Activated CD4-positive, alpha-beta T cell treated with anti-CD3 and anti-CD28 coated beads, Interleukin-2, amount 10 ng/mL, durations not matched to agents 24 days and 14 days (primary cell): ENCODE data around the gene GNB3. TPM values are rescaled to one million over a fixed set of nuclear protein-coding genes. Genes with fewer than 3 reads are reported as not detected.

Experiments
- DNase-seq: peaks from one replicate; pipeline ENCODE4 v3.0.0; 2022
- H3K27ac Mint-ChIP-seq: one replicate; pipeline ENCODE4 v1.8.0; 2022; ENCODE audit warnings: mild to moderate bottlenecking, mixed read lengths
- H3K27me3 Mint-ChIP-seq: one replicate; pipeline ENCODE4 v1.8.0; 2022; ENCODE audit warnings: mixed read lengths
- H3K36me3 Mint-ChIP-seq: one replicate; pipeline ENCODE4 v1.8.0; 2022; ENCODE audit warnings: low read depth, mild to moderate bottlenecking, mixed read lengths
- H3K4me1 Mint-ChIP-seq: one replicate; pipeline ENCODE4 v1.8.0; 2021; ENCODE audit warnings: mixed read lengths
- H3K4me3 Mint-ChIP-seq: one replicate; pipeline ENCODE4 v1.8.0; 2022; ENCODE audit warnings: mild to moderate bottlenecking, moderate library complexity, mixed read lengths
- H3K9me3 Mint-ChIP-seq: one replicate; pipeline ENCODE4 v1.8.0; 2021; ENCODE audit warnings: mixed read lengths
- intact Hi-C: fragments of 100-400 bp; cut with micrococcal nuclease; formaldehyde crosslinking; loops from one replicate; pipeline ENCODE4 v1.15.1; 2023
- total RNA-seq: library from RNA; stranded (reverse); gene quantifications from 2 replicates; pipeline ENCODE4 v1.2.3, GENCODE V29; 2022

The GNB3 gene
- total RNA-seq, 1 donor from 2014 or later = 1.7 TPM

DNA sequence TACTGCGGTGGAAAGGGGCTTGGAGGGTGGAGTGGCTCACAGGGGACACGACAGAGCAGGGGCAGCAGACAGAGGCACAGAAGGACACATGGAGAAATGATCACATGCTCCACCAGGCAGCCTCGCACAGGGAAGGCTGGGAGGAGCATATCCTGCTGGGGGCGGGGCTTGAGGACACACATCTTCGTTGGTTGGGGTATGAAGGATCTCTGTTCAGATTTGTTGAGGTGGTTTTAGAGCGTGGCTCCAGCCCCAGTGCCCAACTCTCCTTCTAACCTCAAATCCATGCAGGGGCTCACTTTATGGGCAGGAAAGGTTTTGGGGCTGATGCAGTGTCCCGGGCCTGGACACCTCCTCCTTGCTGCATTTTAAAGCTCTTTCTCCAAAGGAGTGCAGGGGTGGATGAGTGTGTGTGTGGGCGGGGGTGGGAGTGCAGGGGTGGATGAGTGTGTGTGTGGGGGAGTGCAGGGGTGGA lies 13.3 kb upstream of the GNB3 start:
- Mint-ChIP-seq H3K4me3 (peak overlapping the region; percentile 60), H3K9me3 (no peaks in the 10 kb centered on the region), H3K27me3 (peaks cover 58% of the 10 kb centered on the region), H3K4me1 (peaks cover 26% of the 10 kb centered on the region), H3K27ac (peak overlapping the region; percentile 38), H3K36me3 (peaks cover 2% of the 10 kb centered on the region)
- peak; percentile 85 for DNase-seq
- intact Hi-C loops = loop anchor here (5.0 kb wide), 3 partner anchors 35 to 270 kb away; partner anchors contain the start of genes IFFO1 and PTMS

GRCh38 chr12:6827982-6828780 lies 12.5 kb upstream of the GNB3 start, which contains the start of gene P3H3:
Gene P3H3 (plus strand): TSS chr12:6828407. CDS start chr12:6828441, 34 bp downstream.
- peaks cover 52% of the 10 kb centered on the region for H3K27me3 Mint-ChIP-seq
- H3K27ac Mint-ChIP-seq = peak within 1 kb of the TSS; percentile 87
- no peak for DNase-seq

GRCh38 chr12:6828781-6829535 lies 11.8 kb upstream of the GNB3 start:
- Mint-ChIP-seq H3K9me3 (no peaks in the 10 kb centered on the region), H3K36me3 (peaks cover 2% of the 10 kb centered on the region), H3K27ac (peak overlapping the region; percentile 87), H3K4me1 (peaks cover 26% of the 10 kb centered on the region), H3K4me3 (peak overlapping the region; percentile 92), H3K27me3 (peaks cover 50% of the 10 kb centered on the region)
- peak; percentile 82 for DNase-seq
- intact Hi-C loops = loop anchor here (5.0 kb wide), 3 partner anchors 37 to 272 kb away; partner anchors contain the start of genes IFFO1 and PTMS

More at GRCh38 chr12:6827982-6828780, 12.5 kb upstream of the GNB3 start, which contains the start of gene P3H3:
- Mint-ChIP-seq H3K36me3 (peaks cover 2% of the 10 kb centered on the region), H3K9me3 (no peaks in the 10 kb centered on the region), H3K4me1 (peaks cover 26% of the 10 kb centered on the region), H3K4me3 (peak within 1 kb of the TSS; percentile 92)
- intact Hi-C loops = loop anchor here (5.0 kb wide), 3 partner anchors 36 to 271 kb away; partner anchors contain the start of genes IFFO1 and PTMS

DNA sequence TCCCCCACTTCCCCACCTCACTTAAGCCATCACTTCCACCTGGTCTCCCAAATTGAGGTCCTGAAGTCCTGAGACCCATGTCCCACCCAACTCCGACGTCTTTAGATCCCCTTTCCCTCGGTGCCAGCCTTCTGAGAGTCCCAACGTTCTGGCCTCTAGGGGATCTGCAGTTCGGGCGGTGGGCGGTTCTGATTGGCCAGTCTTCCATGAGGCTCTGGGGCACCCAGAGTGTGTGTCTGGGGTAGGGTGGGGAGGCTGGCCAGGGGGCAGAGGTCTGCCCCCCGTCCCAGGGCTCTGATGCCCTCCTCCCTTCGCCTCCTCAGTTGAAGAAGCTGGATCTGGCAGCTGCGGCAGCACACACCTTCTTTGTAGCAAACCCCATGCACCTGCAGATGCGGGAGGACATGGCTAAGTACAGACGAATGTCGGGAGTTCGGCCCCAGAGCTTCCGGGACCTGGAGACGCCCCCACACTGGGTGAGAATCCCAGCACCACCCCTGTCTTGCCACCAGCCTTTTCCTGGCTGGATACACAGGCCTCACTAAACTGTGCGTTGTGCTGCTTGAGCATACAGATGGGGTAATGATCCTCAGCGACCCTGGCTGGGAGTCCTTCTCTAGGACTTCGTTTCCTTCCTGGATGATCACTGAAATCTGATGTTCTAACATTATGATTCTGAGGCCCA lies 11.0 kb upstream of the GNB3 start:
- DNase-seq = no peak
- Mint-ChIP-seq H3K4me1 (peaks cover 30% of the 10 kb centered on the region), H3K9me3 (no peaks in the 10 kb centered on the region), H3K27me3 (peaks cover 47% of the 10 kb centered on the region), H3K36me3 (peaks cover 2% of the 10 kb centered on the region), H3K4me3 (peak overlapping the region; percentile 92), H3K27ac (peak overlapping the region; percentile 87)
- intact Hi-C loops = loop anchor here (5.0 kb wide), 3 partner anchors 37 to 272 kb away; partner anchors contain the start of genes IFFO1 and PTMS

- H3K4me1 Mint-ChIP-seq = peaks cover 24% of the 10 kb centered on the region
- H3K9me3 Mint-ChIP-seq = no peaks in the 10 kb centered on the region
- H3K27me3 Mint-ChIP-seq = peaks cover 40% of the 10 kb centered on the region
- intact Hi-C loops = no loop called here
- peaks cover 2% of the 10 kb centered on the region for H3K36me3 Mint-ChIP-seq
- no peak for DNase-seq
- peak overlapping the region; percentile 26 for H3K4me3 Mint-ChIP-seq
- H3K27ac Mint-ChIP-seq = no peak overlapping the region
Observed at GRCh38 chr12:6830286-6830890, 10.3 kb upstream of the GNB3 start.

GRCh38 chr12:6830999-6831398 lies 9.7 kb upstream of the GNB3 start:
- Mint-ChIP-seq H3K4me3 (peak overlapping the region; percentile 26), H3K9me3 (no peaks in the 10 kb centered on the region), H3K36me3 (peaks cover 2% of the 10 kb centered on the region), H3K4me1 (peaks cover 24% of the 10 kb centered on the region), H3K27ac (no peak overlapping the region), H3K27me3 (peaks cover 37% of the 10 kb centered on the region)
- no peak for DNase-seq
- intact Hi-C loops = no loop called here

DNA sequence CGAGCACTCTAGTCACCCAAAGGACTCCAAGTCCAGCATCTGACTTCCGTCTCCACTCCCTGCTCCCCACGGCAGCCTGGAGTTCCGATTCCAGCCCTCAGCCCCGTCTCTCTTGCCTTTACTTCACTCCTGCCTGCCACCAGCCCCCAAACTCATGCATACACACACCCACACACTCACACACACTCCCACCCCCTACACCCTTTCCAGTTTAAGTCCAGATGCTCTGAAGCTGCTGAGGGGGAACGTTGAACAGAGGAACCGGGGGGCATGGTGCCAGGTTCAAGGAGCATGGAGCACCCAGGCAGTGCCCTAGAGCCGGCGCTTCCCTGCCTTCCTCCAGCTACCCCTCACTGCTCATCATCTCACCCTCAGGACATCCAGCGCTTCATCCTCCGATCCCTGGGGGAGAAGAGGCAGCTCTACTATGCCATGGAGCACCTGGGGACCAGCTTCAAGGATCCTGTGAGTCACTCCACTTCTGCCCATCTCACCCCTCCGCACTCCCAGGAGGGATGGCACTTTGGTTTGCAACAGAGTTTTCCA lies 9.2 kb upstream of the GNB3 start:
- no peak overlapping the region for H3K4me3 Mint-ChIP-seq
- intact Hi-C loops = no loop called here
- H3K27me3 Mint-ChIP-seq = peaks cover 34% of the 10 kb centered on the region
- peaks cover 2% of the 10 kb centered on the region for H3K36me3 Mint-ChIP-seq
- no peak for DNase-seq
- no peaks in the 10 kb centered on the region for H3K9me3 Mint-ChIP-seq
- no peak overlapping the region for H3K27ac Mint-ChIP-seq
- H3K4me1 Mint-ChIP-seq = peaks cover 24% of the 10 kb centered on the region

GRCh38 chr12:6832125-6832524 lies 8.6 kb upstream of the GNB3 start:
- Mint-ChIP-seq H3K27ac (no peak overlapping the region), H3K36me3 (peaks cover 2% of the 10 kb centered on the region), H3K9me3 (no peaks in the 10 kb centered on the region), H3K4me3 (no peak overlapping the region), H3K4me1 (peaks cover 24% of the 10 kb centered on the region), H3K27me3 (peaks cover 31% of the 10 kb centered on the region)
- intact Hi-C loops = no loop called here
- DNase-seq = no peak

DNA sequence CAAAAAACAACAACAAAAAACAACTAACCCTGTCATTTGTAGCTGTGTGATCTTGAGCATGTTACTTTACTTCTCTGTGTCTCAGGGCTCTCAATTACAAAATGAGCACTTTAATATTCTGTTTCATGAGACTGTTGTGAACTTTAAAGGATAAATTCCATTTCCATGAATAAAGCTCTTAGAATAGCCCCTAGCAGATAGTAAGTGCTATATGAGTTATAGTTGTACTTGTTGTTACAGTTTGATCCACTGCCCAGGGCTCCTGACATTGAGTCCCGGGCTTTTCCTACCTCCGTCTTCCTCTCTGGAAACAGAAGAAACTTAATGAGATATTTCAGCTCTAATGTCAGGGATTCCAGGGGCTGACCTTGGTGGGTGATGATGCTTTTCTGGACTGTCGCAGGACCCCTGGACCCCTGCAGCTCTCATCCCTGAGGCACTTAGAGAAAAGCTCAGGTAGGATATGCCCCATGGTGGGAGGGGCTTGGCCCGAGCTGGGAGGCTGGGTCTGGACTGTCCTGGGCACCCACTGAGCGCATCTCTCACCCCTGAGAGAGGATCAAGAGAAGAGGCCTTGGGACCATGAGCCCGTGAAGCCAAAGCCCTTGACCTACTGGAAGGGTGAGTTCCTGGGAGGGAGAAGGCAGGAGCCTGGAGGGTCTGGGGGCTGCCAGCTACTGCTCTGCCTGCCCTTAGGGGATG lies 7.4 kb upstream of the GNB3 start:
- peaks cover 23% of the 10 kb centered on the region for H3K27me3 Mint-ChIP-seq
- H3K4me3 Mint-ChIP-seq = no peak overlapping the region
- DNase-seq = no peak
- no peaks in the 10 kb centered on the region for H3K9me3 Mint-ChIP-seq
- H3K27ac Mint-ChIP-seq = no peak overlapping the region
- H3K4me1 Mint-ChIP-seq = peaks cover 16% of the 10 kb centered on the region
- peaks cover 2% of the 10 kb centered on the region for H3K36me3 Mint-ChIP-seq
- intact Hi-C loops = no loop called here

- H3K4me3 Mint-ChIP-seq = no peak overlapping the region
- peaks cover 11% of the 10 kb centered on the region for H3K4me1 Mint-ChIP-seq
- H3K36me3 Mint-ChIP-seq = no peaks in the 10 kb centered on the region
- peak overlapping the region; percentile 9 for H3K27ac Mint-ChIP-seq
- peaks cover 18% of the 10 kb centered on the region for H3K27me3 Mint-ChIP-seq
- DNase-seq = no peak
- intact Hi-C loops = no loop called here
- no peaks in the 10 kb centered on the region for H3K9me3 Mint-ChIP-seq
Observed at GRCh38 chr12:6834254-6834653, 6.5 kb upstream of the GNB3 start.

- Mint-ChIP-seq H3K36me3 (no peaks in the 10 kb centered on the region), H3K9me3 (no peaks in the 10 kb centered on the region), H3K4me1 (peaks cover 7% of the 10 kb centered on the region), H3K27ac (no peak overlapping the region), H3K27me3 (peaks cover 18% of the 10 kb centered on the region), H3K4me3 (no peak overlapping the region)
- DNase-seq = no peak
- intact Hi-C loops = no loop called here
Observed at GRCh38 chr12:6834873-6835272, 5.9 kb upstream of the GNB3 start.

GRCh38 chr12:6836851-6837250 lies 3.9 kb upstream of the GNB3 start:
- H3K4me3 Mint-ChIP-seq = no peak overlapping the region
- H3K36me3 Mint-ChIP-seq = no peaks in the 10 kb centered on the region
- H3K9me3 Mint-ChIP-seq = no peaks in the 10 kb centered on the region
- H3K27ac Mint-ChIP-seq = no peak overlapping the region
- peaks cover 7% of the 10 kb centered on the region for H3K4me1 Mint-ChIP-seq
- intact Hi-C loops = no loop called here
- peaks cover 2% of the 10 kb centered on the region for H3K27me3 Mint-ChIP-seq
- DNase-seq = no peak
